Activated CD4-positive, alpha-beta memory T cell treated with anti-CD3 and anti-CD28 coated beads, Interleukin-2, amount 10 ng/mL, durations not matched to agents 7 days and 5 days (primary cell): ENCODE data around the gene CENPV. TPM values are rescaled to one million over a fixed set of nuclear protein-coding genes. Genes with fewer than 3 reads are reported as not detected.
"Not testable (repeated sequence)": the region's sequence is repeated elsewhere in the genome, so short reads cannot be mapped to it uniquely, and the experiment has no call there.

ENCODE experiments used
- CTCF ChIA-PET: fragments of 350-600 bp; sonication (Branson Sonifier 250); formaldehyde crosslinking; loops from one replicate; lab custom pipeline; 2021; ENCODE audit warnings: antibody characterized with exemption, inconsistent platforms; lab: Charles Lee
- POLR2A ChIA-PET: fragments of 350-600 bp; sonication (Branson Sonifier 250); formaldehyde crosslinking; loops from one replicate; lab custom pipeline; 2021; ENCODE audit warnings: antibody characterized with exemption; lab: Charles Lee
- DNase-seq: peaks from one replicate; pipeline ENCODE4 v3.0.0-alpha.2; 2020
- H3K27ac Mint-ChIP-seq: one replicate; pipeline ENCODE4 v1.8.0; 2021; ENCODE audit warnings: mild to moderate bottlenecking, mixed read lengths
- H3K27me3 Mint-ChIP-seq: one replicate; pipeline ENCODE4 v1.8.0; 2021; ENCODE audit warnings: mixed read lengths
- H3K36me3 Mint-ChIP-seq: one replicate; pipeline ENCODE4 v1.8.0; 2021; ENCODE audit warnings: low read depth, mixed read lengths
- H3K4me1 Mint-ChIP-seq: one replicate; pipeline ENCODE4 v1.8.0; 2021; ENCODE audit warnings: mixed read lengths
- H3K4me3 Mint-ChIP-seq: one replicate; pipeline ENCODE4 v1.8.0; 2021; ENCODE audit warnings: mild to moderate bottlenecking, mixed read lengths
- H3K9me3 Mint-ChIP-seq: one replicate; pipeline ENCODE4 v1.8.0; 2021; ENCODE audit warnings: mixed read lengths
- total RNA-seq, 2 experiments: library from RNA; stranded (reverse); gene quantifications; one replicate each; pipeline ENCODE4 v1.2.3, GENCODE V29; 2021

CENPV gene
- total RNA-seq, 2 experiments from 2014 or later: 9.4 to 12.3 TPM

- ChIA-PET POLR2A (no interaction called here), CTCF (interaction anchor here (1.2 kb wide), 1 partner anchor 9 kb away, joined by 3 read pairs; no protein-coding TSS in a partner anchor)
- H3K27me3 Mint-ChIP-seq: no peaks in the 10 kb centered on the region
- H3K36me3 Mint-ChIP-seq: peaks cover 6% of the 10 kb centered on the region
- DNase-seq: no peak
- H3K9me3 Mint-ChIP-seq: no peaks in the 10 kb centered on the region
- H3K27ac Mint-ChIP-seq: no peak overlapping the region
- H3K4me3 Mint-ChIP-seq: no peak overlapping the region
- H3K4me1 Mint-ChIP-seq: no peaks in the 10 kb centered on the region
These were observed 23.6 kb downstream of the CENPV start for GRCh38 chr17:16329519-16330271.

- Mint-ChIP-seq H3K27ac (no peak overlapping the region), H3K4me1 (no peaks in the 10 kb centered on the region)
These were observed 24.3 kb downstream of the CENPV start for GRCh38 chr17:16328997-16329396.

GRCh38 chr17:16327018-16327417, 26.3 kb downstream of the CENPV start:
- ChIA-PET POLR2A (no interaction called here), CTCF (interaction anchor here (2.5 kb wide), 1 partner anchor 37 kb away, joined by 9 read pairs; no protein-coding TSS in a partner anchor)
- Mint-ChIP-seq H3K36me3 (peaks cover 6% of the 10 kb centered on the region), H3K4me3 (no peak overlapping the region), H3K9me3 (no peaks in the 10 kb centered on the region), H3K27me3 (no peaks in the 10 kb centered on the region), H3K4me1 (no peaks in the 10 kb centered on the region), H3K27ac (no peak overlapping the region)
- DNase-seq: no peak

More at GRCh38 chr17:16328997-16329396, 24.3 kb downstream of the CENPV start:
- H3K4me3 Mint-ChIP-seq: no peak overlapping the region
- ChIA-PET POLR2A (no interaction called here), CTCF (no interaction called here)
- DNase-seq: no peak
- H3K27me3 Mint-ChIP-seq: no peaks in the 10 kb centered on the region
- no peaks in the 10 kb centered on the region for H3K9me3 Mint-ChIP-seq
- H3K36me3 Mint-ChIP-seq: peaks cover 6% of the 10 kb centered on the region

- H3K27me3 Mint-ChIP-seq: no peaks in the 10 kb centered on the region
- H3K9me3 Mint-ChIP-seq: no peaks in the 10 kb centered on the region
- POLR2A ChIA-PET: no interaction called here
- H3K36me3 Mint-ChIP-seq: peaks cover 6% of the 10 kb centered on the region
- CTCF ChIA-PET: interaction anchor here (2.5 kb wide), 1 partner anchor 38 kb away, joined by 9 read pairs; no protein-coding TSS in a partner anchor
- DNase-seq: no peak
- H3K4me1 Mint-ChIP-seq: no peaks in the 10 kb centered on the region
- no peak overlapping the region for H3K4me3 Mint-ChIP-seq
- H3K27ac Mint-ChIP-seq: no peak overlapping the region
These were observed 27.3 kb downstream of the CENPV start for GRCh38 chr17:16325964-16326363.

DNA sequence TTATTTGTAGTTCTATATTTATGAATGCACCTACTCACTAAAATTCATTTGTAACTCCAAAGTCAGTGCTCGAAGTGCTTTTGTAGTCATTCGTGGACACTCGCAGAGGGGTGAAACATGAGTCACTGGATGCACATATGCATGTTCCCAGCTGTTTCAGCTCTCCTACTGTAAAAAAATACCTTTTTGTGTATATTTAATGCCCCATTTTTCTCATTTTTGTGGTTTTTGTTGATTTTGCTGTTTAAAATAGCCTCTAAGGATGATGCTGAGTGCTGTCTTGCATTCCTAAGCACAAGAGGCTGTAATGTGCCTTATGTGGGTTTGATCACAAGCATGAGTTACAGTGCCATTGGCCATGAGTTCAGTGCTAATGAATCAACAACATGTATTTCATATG, 30.6 kb downstream of the CENPV start:
- peaks cover 6% of the 10 kb centered on the region for H3K36me3 Mint-ChIP-seq
- POLR2A ChIA-PET: no interaction called here
- no peaks in the 10 kb centered on the region for H3K9me3 Mint-ChIP-seq
- H3K27me3 Mint-ChIP-seq: no peaks in the 10 kb centered on the region
- CTCF ChIA-PET: no interaction called here
- no peak for DNase-seq
- no peaks in the 10 kb centered on the region for H3K4me1 Mint-ChIP-seq
- H3K27ac Mint-ChIP-seq: no peak overlapping the region
- H3K4me3 Mint-ChIP-seq: no peak overlapping the region

DNA sequence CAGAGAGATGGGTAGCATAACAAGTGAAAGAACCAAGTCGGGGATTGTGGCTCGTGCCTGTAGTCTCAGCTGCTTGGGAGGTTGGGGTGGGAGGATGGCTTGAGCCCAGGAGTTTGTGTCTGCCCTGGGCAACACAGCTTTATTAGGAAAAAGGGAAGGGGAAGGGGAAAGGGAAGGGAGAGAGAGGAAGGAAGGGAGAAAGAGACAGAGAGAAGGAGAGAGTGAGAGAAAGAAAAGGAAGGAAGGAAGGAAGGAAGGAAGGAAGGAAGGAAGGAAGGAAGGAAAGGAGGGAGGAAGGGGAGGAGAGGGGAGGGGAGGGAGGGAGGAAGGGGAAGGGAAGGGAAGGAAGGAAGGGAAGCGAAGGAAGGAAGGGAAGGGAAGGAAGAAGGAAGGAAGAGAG, 33.3 kb downstream of the CENPV start:
- H3K27me3 Mint-ChIP-seq: no peaks in the 10 kb centered on the region
- H3K36me3 Mint-ChIP-seq: no peaks in the 10 kb centered on the region
- CTCF ChIA-PET: no interaction called here
- H3K9me3 Mint-ChIP-seq: no peaks in the 10 kb centered on the region
- no peak for DNase-seq
- no peaks in the 10 kb centered on the region for H3K4me1 Mint-ChIP-seq
- no peak overlapping the region for H3K27ac Mint-ChIP-seq
- no peak overlapping the region for H3K4me3 Mint-ChIP-seq
- POLR2A ChIA-PET: no interaction called here

DNA sequence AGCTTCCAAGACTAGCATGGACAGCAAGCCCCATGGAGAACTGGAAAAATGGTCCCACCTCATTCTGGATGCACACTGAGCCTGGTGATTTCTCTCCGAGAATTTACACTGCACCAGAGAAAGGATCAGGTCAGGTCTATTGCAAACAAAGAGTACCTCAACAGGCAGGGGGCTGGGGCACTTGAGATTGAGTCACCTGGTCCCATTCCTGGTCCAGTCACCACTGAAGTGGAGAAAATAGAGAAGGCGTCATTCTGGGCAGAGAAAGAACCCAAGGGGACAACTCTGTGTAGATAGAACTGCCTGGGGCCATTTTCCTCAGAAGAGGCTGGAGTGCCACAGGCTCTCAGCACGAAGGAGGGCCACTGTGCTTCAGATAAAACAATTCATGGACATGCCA, 38.4 kb downstream of the CENPV start:
- H3K27me3 Mint-ChIP-seq: no peaks in the 10 kb centered on the region
- peaks cover 9% of the 10 kb centered on the region for H3K36me3 Mint-ChIP-seq
- H3K27ac Mint-ChIP-seq: no peak overlapping the region
- H3K4me3 Mint-ChIP-seq: no peak overlapping the region
- POLR2A ChIA-PET: no interaction called here
- DNase-seq: no peak
- CTCF ChIA-PET: interaction anchor here (0.6 kb wide), 1 partner anchor 981 kb away, joined by 3 read pairs; no protein-coding TSS in a partner anchor
- peaks cover 3% of the 10 kb centered on the region for H3K4me1 Mint-ChIP-seq
- no peaks in the 10 kb centered on the region for H3K9me3 Mint-ChIP-seq

DNA sequence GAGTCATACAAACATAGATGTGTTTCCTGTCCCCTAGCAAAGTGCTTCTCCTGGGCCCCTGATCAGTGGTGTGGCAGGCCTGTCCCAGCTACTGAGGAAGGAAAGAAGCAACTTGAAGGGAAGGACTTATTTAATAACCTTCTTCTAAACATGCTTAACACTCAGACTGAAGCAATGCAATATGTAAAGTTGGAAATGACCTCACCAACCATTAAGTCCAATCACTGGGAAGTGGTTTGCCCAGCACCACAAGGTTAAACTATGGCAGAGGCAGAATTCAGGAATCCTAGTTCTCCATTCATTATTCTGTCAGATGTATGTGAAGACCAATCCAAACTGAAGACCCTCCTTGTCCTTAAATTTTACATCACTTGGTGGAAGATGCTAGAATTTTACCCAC, 39.1 kb downstream of the CENPV start:
- no peak overlapping the region for H3K27ac Mint-ChIP-seq
- ChIA-PET POLR2A (no interaction called here), CTCF (interaction anchor here (0.6 to 1.0 kb wide), 2 partner anchors 50 to 982 kb away, joined by 3 to 5 read pairs; no protein-coding TSS in a partner anchor)
- H3K4me3 Mint-ChIP-seq: no peak overlapping the region
- no peak for DNase-seq
- H3K4me1 Mint-ChIP-seq: peaks cover 3% of the 10 kb centered on the region
- H3K36me3 Mint-ChIP-seq: peaks cover 9% of the 10 kb centered on the region
- no peaks in the 10 kb centered on the region for H3K9me3 Mint-ChIP-seq
- no peaks in the 10 kb centered on the region for H3K27me3 Mint-ChIP-seq

GRCh38 chr17:16313139-16314090, 39.9 kb downstream of the CENPV start:
- DNase-seq: no peak
- H3K4me3 Mint-ChIP-seq: no peak overlapping the region
- H3K27ac Mint-ChIP-seq: no peak overlapping the region
- peaks cover 3% of the 10 kb centered on the region for H3K4me1 Mint-ChIP-seq
- H3K9me3 Mint-ChIP-seq: no peaks in the 10 kb centered on the region
- CTCF ChIA-PET: interaction anchor here (1.0 kb wide), 1 partner anchor 50 kb away, joined by 5 read pairs; no protein-coding TSS in a partner anchor
- POLR2A ChIA-PET: no interaction called here
- no peaks in the 10 kb centered on the region for H3K27me3 Mint-ChIP-seq
- peaks cover 9% of the 10 kb centered on the region for H3K36me3 Mint-ChIP-seq

DNA sequence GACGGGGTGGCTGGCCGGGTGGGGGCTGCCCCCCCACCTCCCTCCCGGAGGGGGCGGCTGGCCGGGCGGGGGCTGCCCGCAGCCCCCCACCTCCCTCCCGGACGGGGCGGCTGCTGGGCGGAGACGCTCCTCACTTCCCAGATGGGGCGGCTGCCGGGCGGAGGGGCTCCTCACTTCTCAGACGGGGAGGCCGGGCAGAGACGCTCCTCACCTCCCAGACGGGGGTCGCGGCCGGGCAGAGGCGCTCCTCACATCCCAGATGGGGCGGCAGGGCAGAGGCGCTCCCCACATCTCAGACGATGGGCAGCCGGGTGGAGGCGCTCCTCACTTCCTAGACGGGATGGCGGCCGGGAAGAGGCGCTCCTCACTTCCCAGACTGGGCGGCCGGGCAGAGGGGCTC, 41.2 kb downstream of the CENPV start:
- H3K4me3 Mint-ChIP-seq, POLR2A ChIA-PET, CTCF ChIA-PET: not testable (repeated sequence)

GRCh38 chr17:16306211-16306610, 47.1 kb downstream of the CENPV start:
- H3K36me3 Mint-ChIP-seq: peaks cover 9% of the 10 kb centered on the region
- no peak for DNase-seq
- no peak overlapping the region for H3K4me3 Mint-ChIP-seq
- no peak overlapping the region for H3K27ac Mint-ChIP-seq
- H3K4me1 Mint-ChIP-seq: peaks cover 3% of the 10 kb centered on the region
- H3K27me3 Mint-ChIP-seq: no peaks in the 10 kb centered on the region
- POLR2A ChIA-PET: no interaction called here
- CTCF ChIA-PET: interaction anchor here (0.5 to 2.8 kb wide), 6 partner anchors 11 to 52 kb away, joined by 3 to 13 read pairs (median 4); no protein-coding TSS in a partner anchor
- no peaks in the 10 kb centered on the region for H3K9me3 Mint-ChIP-seq

More for the DNA sequence above, 41.2 kb downstream of the CENPV start:
- not testable (repeated sequence) for H3K27ac Mint-ChIP-seq, H3K36me3 Mint-ChIP-seq, H3K4me1 Mint-ChIP-seq, H3K9me3 Mint-ChIP-seq, H3K27me3 Mint-ChIP-seq, DNase-seq

DNA sequence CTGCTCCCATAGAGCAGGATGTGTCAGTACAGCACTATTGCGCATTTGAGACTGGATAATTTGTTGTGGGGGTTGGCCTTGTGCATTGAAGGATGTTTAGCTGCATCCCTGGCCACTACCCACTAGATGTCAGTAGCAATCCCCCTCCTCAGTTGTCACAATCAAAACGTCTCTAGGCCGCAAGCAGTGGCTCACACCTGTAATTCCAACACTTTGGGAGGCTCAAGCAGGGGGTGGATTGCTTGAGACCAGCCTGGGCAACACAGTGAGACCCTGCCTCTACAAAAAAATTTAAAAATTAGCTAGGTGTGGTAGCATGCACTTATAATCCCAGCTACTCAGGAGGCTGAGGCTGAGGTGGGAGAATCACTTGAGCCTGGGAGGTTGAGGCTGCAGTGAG, 48.4 kb downstream of the CENPV start:
- Mint-ChIP-seq H3K9me3 (no peaks in the 10 kb centered on the region), H3K36me3 (no peaks in the 10 kb centered on the region), H3K4me3 (no peak overlapping the region), H3K27ac (no peak overlapping the region), H3K27me3 (no peaks in the 10 kb centered on the region), H3K4me1 (no peaks in the 10 kb centered on the region)
- no peak for DNase-seq
- ChIA-PET CTCF (interaction anchor here (0.8 to 2.8 kb wide), 8 partner anchors 10 to 279 kb away, joined by 3 to 13 read pairs (median 4); no protein-coding TSS in a partner anchor), POLR2A (interaction anchor here (1.0 to 1.4 kb wide), 3 partner anchors 19 to 75 kb away, joined by 3 read pairs; no protein-coding TSS in a partner anchor)

DNA sequence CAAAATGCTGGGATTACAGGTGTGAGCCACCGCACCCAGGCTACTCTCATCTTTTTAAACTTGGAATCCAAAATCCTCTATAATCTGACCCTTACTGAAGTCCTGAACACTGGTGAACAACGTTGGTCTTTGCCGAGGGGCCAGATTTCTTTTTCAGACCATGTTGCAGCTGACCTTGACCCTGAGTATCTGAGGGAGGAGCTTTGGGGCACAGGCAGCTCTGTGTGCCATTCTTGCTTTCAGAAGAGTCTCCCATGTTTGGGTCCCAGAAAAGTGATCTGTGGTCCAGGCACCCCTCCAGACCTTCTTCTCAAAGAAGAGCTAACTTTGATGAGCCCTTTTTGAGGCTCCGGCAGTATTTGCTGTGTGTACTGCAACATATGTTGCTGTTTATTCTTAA, 50.4 kb downstream of the CENPV start:
- Mint-ChIP-seq H3K27me3 (no peaks in the 10 kb centered on the region), H3K9me3 (no peaks in the 10 kb centered on the region), H3K27ac (no peak overlapping the region), H3K4me1 (no peaks in the 10 kb centered on the region), H3K4me3 (no peak overlapping the region), H3K36me3 (no peaks in the 10 kb centered on the region)
- ChIA-PET POLR2A (no interaction called here), CTCF (interaction anchor here (0.7 kb wide), 1 partner anchor 14 kb away, joined by 3 read pairs; no protein-coding TSS in a partner anchor)
- DNase-seq: no peak
